Measurements from ENCODE around the gene RAD9B.
A peak's percentile ranks its signal among the peaks of the same experiment; 100 is the strongest.
"Not testable (repeated sequence)": the region's sequence is repeated elsewhere in the genome, so short reads cannot be mapped to it uniquely, and the experiment has no call there.

The RAD9B gene

DNA sequence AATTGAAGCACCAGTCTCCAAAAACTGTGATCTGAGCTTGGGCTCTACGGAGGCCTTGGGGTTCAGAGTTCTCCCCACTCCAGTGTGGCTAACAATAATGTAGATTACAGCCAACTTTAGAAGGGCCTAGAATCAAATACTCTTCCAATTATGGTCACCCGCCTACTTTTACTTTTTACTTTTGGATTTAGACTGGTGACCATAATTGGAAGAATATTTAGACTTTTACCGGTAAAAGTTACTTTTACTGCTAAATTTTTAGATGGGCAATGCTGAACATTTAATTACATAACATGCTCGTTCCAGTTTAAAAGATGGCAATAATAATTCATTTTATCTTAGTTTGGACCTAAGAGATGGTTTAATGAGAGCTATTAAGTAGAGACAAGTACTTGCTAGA is 41.8 kb downstream of the RAD9B start:
- H3K27ac ChIP-seq (ENCODE audit: insufficient read depth in 1 of 2, low read depth in 1 of 2, low read length in 2 of 2, poor library complexity in 1 of 2, severe bottlenecking in 2 of 2), result peak overlapping the region in 1 of 2 experiments; percentile 29
- H3K9me3 ChIP-seq (ENCODE audit: control extremely low read depth in 1 of 5, control insufficient read depth in 4 of 5, insufficient read depth in 2 of 5, low read depth in 1 of 5, low read length in 4 of 5), result no peaks in the 10 kb centered on the region
- 100% methylated on average over 1 of the region's 4 CpGs for WGBS (ENCODE audit: insufficient coverage)
- peaks cover 9 to 62% (median 37%) of the 10 kb centered on the region in 4 experiments for H3K36me3 ChIP-seq (ENCODE audit: control insufficient read depth in 4 of 4, insufficient read depth in 4 of 4, low read length in 3 of 4)
- no peak overlapping the region for H3K4me3 ChIP-seq (ENCODE audit: control insufficient read depth in 1 of 7, extremely low read depth in 1 of 7, insufficient read depth in 4 of 7, low read depth in 2 of 7, low read length in 6 of 7)
- H3K4me1 ChIP-seq (ENCODE audit: control extremely low read depth in 1 of 4, control insufficient read depth in 4 of 4, insufficient read depth in 4 of 4, low read length in 3 of 4), result no peaks in the 10 kb centered on the region
- DNase-seq, result no peak
- CTCF ChIA-PET, result interaction anchor here (0.8 to 6.2 kb wide), 7 partner anchors 9 to 154 kb away, joined by 3 to 44 read pairs (median 5); no protein-coding TSS in a partner anchor
- POLR2A ChIA-PET, result interaction anchor here (0.6 kb wide), 2 partner anchors 10 to 19 kb away, joined by 3 to 5 read pairs; no protein-coding TSS in a partner anchor
- H3K27me3 ChIP-seq (replicated peaks in 2 of 5; ENCODE audit: control insufficient read depth in 4 of 5, insufficient read depth in 5 of 5, low read length in 4 of 5), result no peaks in the 10 kb centered on the region

DNA sequence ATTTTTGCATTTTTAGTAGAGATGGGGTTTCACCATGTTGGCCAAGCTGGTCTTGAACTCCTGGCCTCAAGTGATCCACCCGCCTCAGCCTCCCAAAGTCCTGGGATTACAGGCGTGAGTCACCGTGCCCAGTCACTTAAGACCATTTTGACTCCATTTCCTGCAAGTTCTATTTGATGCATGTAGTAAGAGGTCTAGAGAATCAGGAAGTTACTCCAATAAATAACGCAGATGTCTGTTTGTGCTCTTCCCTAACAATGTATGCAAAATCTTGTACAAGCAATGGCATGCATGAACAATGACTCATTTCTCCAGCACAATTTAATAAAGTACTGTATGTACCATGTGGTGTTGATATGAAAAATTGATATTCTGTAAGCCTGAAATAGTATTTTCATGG is 43.1 kb downstream of the RAD9B start:
- H3K27me3 ChIP-seq (replicated peaks in 2 of 5; ENCODE audit: control insufficient read depth in 4 of 5, insufficient read depth in 5 of 5, low read length in 4 of 5); POLR2A ChIA-PET; H3K4me3 ChIP-seq (ENCODE audit: control insufficient read depth in 1 of 7, extremely low read depth in 1 of 7, insufficient read depth in 4 of 7, low read depth in 2 of 7, low read length in 6 of 7); H3K9me3 ChIP-seq (ENCODE audit: control extremely low read depth in 1 of 5, control insufficient read depth in 4 of 5, insufficient read depth in 2 of 5, low read depth in 1 of 5, low read length in 4 of 5); H3K27ac ChIP-seq (ENCODE audit: insufficient read depth in 1 of 2, low read depth in 1 of 2, low read length in 2 of 2, poor library complexity in 1 of 2, severe bottlenecking in 2 of 2); H3K4me1 ChIP-seq (ENCODE audit: control extremely low read depth in 1 of 4, control insufficient read depth in 4 of 4, insufficient read depth in 4 of 4, low read length in 3 of 4): not testable (repeated sequence)
- WGBS (ENCODE audit: insufficient coverage), result 83% methylated on average over 3 of the region's 4 CpGs
- H3K36me3 ChIP-seq (ENCODE audit: control insufficient read depth in 4 of 4, insufficient read depth in 4 of 4, low read length in 3 of 4), result peaks cover 5 to 59% (median 33%) of the 10 kb centered on the region in 4 experiments
- CTCF ChIA-PET, result interaction anchor here (1.1 to 10.5 kb wide), 3 partner anchors 11 to 57 kb away, joined by 3 to 280 read pairs (median 11); no protein-coding TSS in a partner anchor
- peak in 1 of 3 donors; percentile 40 for DNase-seq

DNA sequence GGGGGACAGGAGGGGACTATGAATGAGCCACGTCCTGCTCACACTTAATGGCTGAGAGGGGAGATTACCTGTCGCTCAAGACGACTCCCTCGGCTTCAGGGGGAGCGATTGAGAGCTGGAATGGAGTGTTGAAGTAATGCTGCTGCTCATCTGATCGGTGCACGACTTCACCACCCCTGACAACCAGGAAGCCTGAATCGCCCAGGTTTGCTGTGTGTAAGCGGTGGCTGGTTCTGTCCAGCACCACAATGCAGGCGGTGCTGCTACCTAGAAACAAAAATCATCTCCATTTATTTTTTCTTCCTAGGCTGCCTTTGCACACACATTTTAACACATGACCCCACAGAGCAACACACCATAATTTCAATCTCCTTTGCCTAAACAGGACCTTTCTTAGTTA is 43.7 kb downstream of the RAD9B start:
- H3K4me3 ChIP-seq (ENCODE audit: control insufficient read depth in 1 of 7, extremely low read depth in 1 of 7, insufficient read depth in 4 of 7, low read depth in 2 of 7, low read length in 6 of 7), result no peak overlapping the region
- H3K27me3 ChIP-seq (replicated peaks in 2 of 5; ENCODE audit: control insufficient read depth in 4 of 5, insufficient read depth in 5 of 5, low read length in 4 of 5), result no peaks in the 10 kb centered on the region
- no peaks in the 10 kb centered on the region for H3K9me3 ChIP-seq (ENCODE audit: control extremely low read depth in 1 of 5, control insufficient read depth in 4 of 5, insufficient read depth in 2 of 5, low read depth in 1 of 5, low read length in 4 of 5)
- ChIA-PET CTCF (interaction anchor here (0.6 to 10.5 kb wide), 4 partner anchors 12 to 89 kb away, joined by 3 to 280 read pairs (median 7); no protein-coding TSS in a partner anchor), POLR2A (no interaction called here)
- H3K36me3 ChIP-seq (ENCODE audit: control insufficient read depth in 4 of 4, insufficient read depth in 4 of 4, low read length in 3 of 4), result peaks cover 10 to 64% (median 37%) of the 10 kb centered on the region in 4 experiments
- over 99% methylated on average over 8 of the region's 10 CpGs for WGBS (ENCODE audit: insufficient coverage)
- no peaks in the 10 kb centered on the region for H3K4me1 ChIP-seq (ENCODE audit: control extremely low read depth in 1 of 4, control insufficient read depth in 4 of 4, insufficient read depth in 4 of 4, low read length in 3 of 4)
- no peak for DNase-seq
- no peak overlapping the region for H3K27ac ChIP-seq (ENCODE audit: insufficient read depth in 1 of 2, low read depth in 1 of 2, low read length in 2 of 2, poor library complexity in 1 of 2, severe bottlenecking in 2 of 2)

- POLR2A ChIA-PET, result no interaction called here
- H3K4me3 ChIP-seq (ENCODE audit: control insufficient read depth in 1 of 7, extremely low read depth in 1 of 7, insufficient read depth in 4 of 7, low read depth in 2 of 7, low read length in 6 of 7), result no peak overlapping the region
- WGBS (ENCODE audit: insufficient coverage), result 100% methylated on average over 1 of the region's 3 CpGs
- H3K9me3 ChIP-seq (ENCODE audit: control extremely low read depth in 1 of 5, control insufficient read depth in 4 of 5, insufficient read depth in 2 of 5, low read depth in 1 of 5, low read length in 4 of 5), result no peaks in the 10 kb centered on the region
- peak in 1 of 3 donors; percentile 45 for DNase-seq
- CTCF ChIA-PET, result interaction anchor here (0.6 to 10.5 kb wide), 3 partner anchors 41 to 90 kb away, joined by 3 to 280 read pairs (median 3); no protein-coding TSS in a partner anchor
- H3K36me3 ChIP-seq (ENCODE audit: control insufficient read depth in 4 of 4, insufficient read depth in 4 of 4, low read length in 3 of 4), result peaks cover 12 to 67% (median 40%) of the 10 kb centered on the region in 4 experiments
- no peaks in the 10 kb centered on the region for H3K27me3 ChIP-seq (replicated peaks in 2 of 5; ENCODE audit: control insufficient read depth in 4 of 5, insufficient read depth in 5 of 5, low read length in 4 of 5)
- no peaks in the 10 kb centered on the region for H3K4me1 ChIP-seq (ENCODE audit: control extremely low read depth in 1 of 4, control insufficient read depth in 4 of 4, insufficient read depth in 4 of 4, low read length in 3 of 4)
- H3K27ac ChIP-seq (ENCODE audit: insufficient read depth in 1 of 2, low read depth in 1 of 2, low read length in 2 of 2, poor library complexity in 1 of 2, severe bottlenecking in 2 of 2), result no peak overlapping the region
These were observed 44.2 kb downstream of the RAD9B start for GRCh38 chr12:110546339-110546738.

- POLR2A ChIA-PET, result no interaction called here
- Histone ChIP-seq H3K27ac (ENCODE audit: insufficient read depth in 1 of 2, low read depth in 1 of 2, low read length in 2 of 2, poor library complexity in 1 of 2, severe bottlenecking in 2 of 2) (no peak overlapping the region), H3K27me3 (replicated peaks in 2 of 5; ENCODE audit: control insufficient read depth in 4 of 5, insufficient read depth in 5 of 5, low read length in 4 of 5) (no peaks in the 10 kb centered on the region), H3K4me1 (ENCODE audit: control extremely low read depth in 1 of 4, control insufficient read depth in 4 of 4, insufficient read depth in 4 of 4, low read length in 3 of 4) (no peaks in the 10 kb centered on the region), H3K4me3 (ENCODE audit: control insufficient read depth in 1 of 7, extremely low read depth in 1 of 7, insufficient read depth in 4 of 7, low read depth in 2 of 7, low read length in 6 of 7) (no peak overlapping the region), H3K9me3 (ENCODE audit: control extremely low read depth in 1 of 5, control insufficient read depth in 4 of 5, insufficient read depth in 2 of 5, low read depth in 1 of 5, low read length in 4 of 5) (no peaks in the 10 kb centered on the region), H3K36me3 (ENCODE audit: control insufficient read depth in 4 of 4, insufficient read depth in 4 of 4, low read length in 3 of 4) (peaks cover 14 to 67% (median 36%) of the 10 kb centered on the region in 4 experiments)
- DNase-seq, result no peak
- 100% methylated on average over 1 of the region's 2 CpGs for WGBS (ENCODE audit: insufficient coverage)
- CTCF ChIA-PET, result interaction anchor here (10.5 kb wide), 1 partner anchor 55 kb away, joined by 280 read pairs; no protein-coding TSS in a partner anchor
These were observed 45.0 kb downstream of the RAD9B start for GRCh38 chr12:110547090-110547489.

- no peak overlapping the region for H3K27ac ChIP-seq (ENCODE audit: insufficient read depth in 1 of 2, low read depth in 1 of 2, low read length in 2 of 2, poor library complexity in 1 of 2, severe bottlenecking in 2 of 2)
- WGBS (ENCODE audit: insufficient coverage), result 97% methylated on average over 7 of the region's 7 CpGs
- H3K36me3 ChIP-seq (ENCODE audit: control insufficient read depth in 4 of 4, insufficient read depth in 4 of 4, low read length in 3 of 4), result peaks cover 14 to 53% (median 29%) of the 10 kb centered on the region in 4 experiments
- ChIA-PET CTCF (interaction anchor here (0.8 to 10.5 kb wide), 8 partner anchors 9 to 99 kb away, joined by 3 to 280 read pairs (median 3); partner anchors contain the start of gene ARPC3), POLR2A (no interaction called here)
- no peak for DNase-seq
- no peaks in the 10 kb centered on the region for H3K9me3 ChIP-seq (ENCODE audit: control extremely low read depth in 1 of 5, control insufficient read depth in 4 of 5, insufficient read depth in 2 of 5, low read depth in 1 of 5, low read length in 4 of 5)
- no peaks in the 10 kb centered on the region for H3K4me1 ChIP-seq (ENCODE audit: control extremely low read depth in 1 of 4, control insufficient read depth in 4 of 4, insufficient read depth in 4 of 4, low read length in 3 of 4)
- H3K4me3 ChIP-seq (ENCODE audit: control insufficient read depth in 1 of 7, extremely low read depth in 1 of 7, insufficient read depth in 4 of 7, low read depth in 2 of 7, low read length in 6 of 7), result no peak overlapping the region
- no peaks in the 10 kb centered on the region for H3K27me3 ChIP-seq (replicated peaks in 2 of 5; ENCODE audit: control insufficient read depth in 4 of 5, insufficient read depth in 5 of 5, low read length in 4 of 5)
These were observed 46.5 kb downstream of the RAD9B start for GRCh38 chr12:110548678-110549077.

- ChIA-PET CTCF (interaction anchor here (1.2 to 10.5 kb wide), 4 partner anchors 23 to 100 kb away, joined by 3 to 280 read pairs (median 4); partner anchors contain the start of gene ARPC3), POLR2A (interaction anchor here (0.5 kb wide), 1 partner anchor 21 kb away, joined by 3 read pairs; no protein-coding TSS in a partner anchor)
- no peak for DNase-seq
- Histone ChIP-seq H3K27me3 (replicated peaks in 2 of 5; ENCODE audit: control insufficient read depth in 4 of 5, insufficient read depth in 5 of 5, low read length in 4 of 5) (no peaks in the 10 kb centered on the region), H3K9me3 (ENCODE audit: control extremely low read depth in 1 of 5, control insufficient read depth in 4 of 5, insufficient read depth in 2 of 5, low read depth in 1 of 5, low read length in 4 of 5) (no peaks in the 10 kb centered on the region), H3K4me1 (ENCODE audit: control extremely low read depth in 1 of 4, control insufficient read depth in 4 of 4, insufficient read depth in 4 of 4, low read length in 3 of 4) (no peaks in the 10 kb centered on the region), H3K4me3 (ENCODE audit: control insufficient read depth in 1 of 7, extremely low read depth in 1 of 7, insufficient read depth in 4 of 7, low read depth in 2 of 7, low read length in 6 of 7) (no peak overlapping the region), H3K36me3 (ENCODE audit: control insufficient read depth in 4 of 4, insufficient read depth in 4 of 4, low read length in 3 of 4) (peaks cover 12 to 48% (median 24%) of the 10 kb centered on the region in 4 experiments), H3K27ac (ENCODE audit: insufficient read depth in 1 of 2, low read depth in 1 of 2, low read length in 2 of 2, poor library complexity in 1 of 2, severe bottlenecking in 2 of 2) (no peak overlapping the region)
- WGBS (ENCODE audit: insufficient coverage), result 94% methylated on average over 2 of the region's 2 CpGs
These were observed 47.6 kb downstream of the RAD9B start for GRCh38 chr12:110549716-110550115.

All from common myeloid progenitor, CD34-positive (primary cell).